HG02678 (cell line): ENCODE results near the gene CAMKMT.

ENCODE experiments used
- ATAC-seq: cut with Tn5 transposase; IDR thresholded peaks from one replicate; pipeline ENCODE4 v1.9.1; 2021; ENCODE audit warnings: mild to moderate bottlenecking, moderate library complexity; ENCODE audit not compliant: unreplicated experiment

The CAMKMT gene

GRCh38 chr2:44789446-44789845, 427.7 kb downstream of the CAMKMT start:
- no peak for ATAC-seq

DNA sequence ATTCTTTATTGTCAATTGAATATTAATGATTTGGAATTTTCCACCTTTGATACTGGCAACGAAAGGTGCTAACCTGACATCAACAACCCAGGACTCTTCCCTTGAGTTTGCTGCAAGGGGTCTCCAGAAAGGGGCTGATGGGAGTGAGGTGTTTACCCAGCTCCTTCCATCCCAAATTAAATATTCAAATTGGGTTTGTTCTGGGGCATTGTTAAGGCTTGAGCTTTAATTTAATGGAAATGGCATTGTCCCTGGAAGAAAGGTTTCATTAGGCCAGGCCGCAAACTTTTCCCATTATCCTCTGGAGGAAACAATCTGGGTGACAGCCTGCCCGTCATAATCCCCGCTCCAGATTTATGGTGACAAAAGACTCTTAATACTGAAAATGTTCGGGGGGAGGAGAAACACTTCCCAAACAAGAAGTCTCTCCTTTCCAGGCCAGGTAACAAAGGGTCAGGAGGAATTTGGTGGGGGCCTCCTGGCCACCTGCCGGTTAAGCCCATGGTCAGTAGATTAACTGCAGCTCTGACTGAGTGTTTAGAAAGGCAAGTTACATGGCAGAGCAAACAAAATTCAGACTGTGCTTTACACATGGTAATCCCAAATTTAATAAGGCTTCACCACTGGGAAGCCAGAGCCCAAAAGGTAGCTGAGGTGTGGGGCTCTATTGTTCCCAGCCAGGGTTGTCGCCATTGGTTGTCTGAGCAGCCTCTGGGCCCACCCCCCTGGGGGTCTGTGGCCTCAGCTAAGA, 428.4 kb downstream of the CAMKMT start:
- ATAC-seq: no peak

- no peak for ATAC-seq
Measured at GRCh38 chr2:44793322-44793870, 431.6 kb downstream of the CAMKMT start.

GRCh38 chr2:44796771-44797170, 435.0 kb downstream of the CAMKMT start:
- ATAC-seq: no peak

DNA sequence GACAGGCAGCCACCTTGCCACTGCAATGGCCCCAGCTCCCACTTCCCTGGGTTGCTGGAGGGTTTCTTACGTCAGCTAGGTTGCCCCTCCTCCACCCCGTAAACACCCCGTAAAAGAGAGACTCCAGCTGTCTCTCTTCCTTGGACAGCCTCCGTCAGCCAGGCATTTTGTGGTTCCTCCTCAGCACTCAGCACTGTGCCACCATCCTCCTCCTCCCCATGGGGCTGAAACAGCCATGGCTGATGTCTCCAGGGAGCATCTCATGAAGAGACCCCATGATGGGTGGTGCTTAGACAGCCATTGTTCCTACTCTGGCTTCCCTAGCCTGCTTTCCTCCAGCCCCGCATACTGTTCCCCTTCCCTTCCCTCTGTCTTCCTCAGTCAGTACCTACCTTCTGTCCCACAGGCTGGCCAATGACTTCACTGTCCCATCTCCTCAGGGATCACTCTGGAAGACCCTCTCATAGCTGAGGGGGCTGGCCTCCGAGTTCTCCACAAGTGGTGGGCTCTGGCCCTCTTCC, 436.5 kb downstream of the CAMKMT start:
- ATAC-seq: no peak

DNA sequence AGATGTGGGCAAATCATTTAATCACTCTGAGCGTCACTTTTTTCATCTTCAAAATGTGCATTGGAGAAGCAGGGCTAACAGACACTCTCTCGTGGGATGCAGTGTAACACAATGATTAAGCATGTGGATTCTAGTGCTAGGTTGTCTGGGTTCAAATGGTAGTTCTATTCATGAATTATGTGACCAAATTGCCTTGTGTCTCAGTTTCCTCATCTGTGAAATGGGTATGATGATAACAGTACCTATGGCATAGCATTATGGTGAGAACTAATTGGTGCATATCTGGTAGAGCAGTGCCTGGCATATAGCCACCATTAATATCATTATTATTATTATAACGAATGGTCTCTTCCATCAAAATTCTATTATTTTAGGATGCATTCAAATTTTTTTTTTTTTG, 437.4 kb downstream of the CAMKMT start:
- no peak for ATAC-seq

DNA sequence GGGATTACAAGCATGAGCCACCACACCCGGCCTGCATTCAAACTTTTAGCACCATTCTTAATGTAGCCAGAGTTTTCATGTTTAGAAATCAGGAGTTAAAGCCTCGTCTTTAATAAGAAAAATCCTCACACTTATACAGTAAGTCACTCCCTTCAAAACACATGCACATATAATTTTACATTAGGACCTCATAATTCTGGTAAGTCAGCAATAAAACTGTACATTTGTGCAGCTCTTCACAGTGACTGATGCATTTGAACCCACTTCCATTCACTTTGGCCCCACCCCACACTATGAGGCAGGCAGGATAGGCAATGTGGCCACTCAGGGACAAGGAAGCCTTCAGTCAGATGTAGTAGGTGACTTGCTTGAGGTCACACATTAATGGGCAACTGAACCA, 438.0 kb downstream of the CAMKMT start:
- no peak for ATAC-seq

DNA sequence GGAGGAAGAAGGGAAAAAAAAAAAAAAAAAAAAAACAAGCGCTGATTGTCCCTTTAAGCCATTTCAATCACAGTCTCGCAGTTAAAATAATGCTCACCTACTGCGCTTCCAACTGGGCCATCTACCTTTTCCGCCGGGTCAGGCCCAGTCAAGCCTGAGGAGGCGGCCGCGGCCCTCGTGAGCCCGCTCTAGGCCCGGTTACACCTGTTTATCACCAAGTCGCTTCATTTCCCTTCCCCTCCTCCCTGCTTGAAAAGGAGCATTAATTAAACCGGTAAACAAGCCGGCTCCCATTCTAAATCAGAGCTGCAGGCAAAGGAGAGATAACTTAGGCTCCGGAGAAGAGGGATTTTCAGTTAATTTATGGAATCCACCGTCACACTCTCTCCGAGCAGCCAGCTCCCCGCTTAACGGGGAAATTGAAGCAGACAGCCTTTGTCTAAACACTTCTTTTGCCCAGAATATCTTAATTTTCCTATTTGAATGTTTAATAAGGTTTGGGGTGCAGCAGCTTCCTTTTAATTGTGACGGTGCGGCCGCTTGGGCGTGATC, 439.6 kb downstream of the CAMKMT start:
- ATAC-seq: no peak

GRCh38 chr2:44801841-44802776, 440.4 kb downstream of the CAMKMT start:
- ATAC-seq: no peak

DNA sequence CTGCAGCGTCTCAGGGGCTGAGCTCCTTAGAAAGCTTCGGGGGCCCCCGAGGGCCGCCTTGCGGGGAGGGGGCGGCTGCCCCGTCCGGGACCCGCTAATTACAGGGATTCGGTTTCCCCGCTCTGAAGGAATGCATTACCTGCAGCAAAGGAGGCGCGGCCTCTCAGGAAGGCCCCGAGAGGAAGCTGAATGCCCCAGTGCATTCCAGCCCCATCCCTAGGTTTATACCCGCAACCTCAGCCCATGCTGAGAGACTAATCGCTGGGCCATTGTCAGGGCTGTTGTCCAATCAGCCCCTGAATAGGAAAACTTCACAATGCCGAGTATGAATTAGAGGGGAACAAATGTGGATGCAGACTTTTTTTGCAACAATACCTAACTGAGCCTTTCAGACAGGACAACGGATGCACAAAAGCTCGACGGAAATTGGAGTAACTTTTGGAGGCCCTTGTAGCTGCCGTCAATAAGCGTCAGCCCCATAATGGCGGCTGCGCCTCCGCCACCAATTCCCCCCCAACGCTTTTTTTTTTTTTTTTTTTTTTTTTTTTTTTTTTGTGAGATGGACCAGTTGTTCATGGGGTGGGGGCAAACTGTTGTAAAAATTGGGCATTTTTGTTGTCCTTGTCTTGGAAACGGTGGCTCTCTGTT, 441.2 kb downstream of the CAMKMT start:
- no peak for ATAC-seq

GRCh38 chr2:44804406-44805265, 442.9 kb downstream of the CAMKMT start:
- no peak for ATAC-seq

DNA sequence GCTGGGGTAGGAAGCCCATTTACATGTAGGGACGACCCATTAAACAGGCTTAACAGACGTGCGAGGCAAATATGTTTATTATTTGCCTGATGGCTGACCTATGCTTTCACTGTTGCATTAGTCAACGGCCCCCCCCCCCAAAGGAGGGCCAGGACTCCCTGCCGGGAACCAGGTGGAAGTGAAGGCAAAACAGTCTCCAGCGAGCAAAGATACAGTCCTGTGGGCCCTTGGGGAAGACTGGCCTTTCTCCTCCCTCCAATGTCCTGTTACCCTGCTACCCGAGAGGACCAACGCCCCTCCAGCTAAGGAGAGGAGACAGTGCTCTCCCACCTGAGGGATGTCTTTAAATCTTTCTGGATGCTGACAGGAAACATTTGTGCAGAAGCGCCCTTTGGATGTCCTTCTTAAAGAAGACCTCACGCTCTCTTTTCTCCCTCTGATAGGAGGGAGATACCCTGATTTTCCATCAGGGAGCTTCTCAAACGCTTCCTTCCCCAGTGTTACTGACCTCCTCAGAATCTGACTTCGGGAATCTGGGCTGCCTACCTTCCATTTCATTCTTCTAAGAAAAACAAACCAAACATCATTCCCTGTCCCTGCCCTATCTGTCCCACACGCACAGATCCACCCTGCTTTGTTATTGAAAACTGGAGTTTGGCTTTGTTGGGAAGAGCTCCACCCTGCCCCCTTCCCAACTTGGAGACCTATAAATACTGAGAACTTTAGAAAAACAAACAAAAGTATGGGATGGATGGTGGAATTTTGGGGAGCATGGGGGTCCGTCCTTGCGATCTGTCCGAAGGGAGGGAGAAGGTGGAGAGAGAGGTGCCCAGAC, 443.9 kb downstream of the CAMKMT start:
- ATAC-seq: no peak

- ATAC-seq: no peak
Measured at GRCh38 chr2:44807201-44808025, 445.7 kb downstream of the CAMKMT start.

DNA sequence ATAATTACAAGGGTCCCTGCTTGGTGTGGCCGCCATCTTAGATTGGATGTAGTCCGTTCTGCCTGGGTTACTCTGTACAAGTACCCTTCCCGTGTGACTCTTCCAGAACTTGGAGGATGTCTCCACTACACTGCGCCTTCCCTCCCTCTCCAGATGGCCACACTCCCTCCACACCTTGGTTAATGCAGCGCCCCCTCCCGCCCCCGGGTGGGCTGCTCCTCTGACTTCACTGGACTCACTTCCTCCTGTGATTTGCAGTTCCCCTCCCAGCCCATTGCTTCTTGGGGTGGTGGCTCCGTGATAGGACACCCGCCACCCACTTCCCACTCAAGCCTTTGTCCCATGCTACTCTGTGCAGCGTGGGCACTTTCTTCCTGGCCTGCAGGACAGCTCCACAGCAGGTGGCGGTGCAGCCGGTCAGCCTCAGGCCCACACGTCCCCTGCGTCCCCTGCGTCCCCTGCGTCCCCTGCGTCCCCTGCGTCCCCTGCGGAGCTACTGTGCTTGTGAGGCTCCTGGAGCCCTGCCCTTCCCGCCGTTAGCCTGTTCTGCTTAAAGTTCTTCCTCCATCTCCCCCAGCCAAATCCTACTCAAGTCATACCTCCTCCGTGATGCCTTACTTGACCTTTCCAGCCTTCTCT, 449.3 kb downstream of the CAMKMT start:
- ATAC-seq: no peak

- ATAC-seq: no peak
Measured at GRCh38 chr2:44813165-44813564, 451.4 kb downstream of the CAMKMT start.

DNA sequence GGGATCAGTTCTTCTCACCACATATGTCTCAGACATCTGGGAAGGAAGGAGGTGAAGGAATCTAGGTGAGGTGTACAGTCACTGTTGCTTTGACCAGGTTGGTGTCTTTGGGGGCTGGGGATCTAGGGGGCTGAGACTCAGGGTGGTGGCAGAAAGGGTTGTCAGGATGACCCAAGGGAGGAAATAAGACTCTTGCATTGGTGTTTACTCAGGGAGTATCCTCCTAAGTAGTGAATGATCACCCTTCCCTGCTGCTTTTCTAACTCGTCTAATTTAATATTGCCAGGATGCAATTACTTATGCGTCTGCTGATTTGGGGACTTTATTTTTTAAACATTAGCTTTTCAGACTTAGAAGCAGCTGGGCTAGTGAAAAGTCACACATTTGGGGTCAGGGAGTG, 451.9 kb downstream of the CAMKMT start:
- ATAC-seq: no peak

- ATAC-seq: no peak
Measured at GRCh38 chr2:44817256-44817655, 455.5 kb downstream of the CAMKMT start.
